AG09319 (cell line): Measurements from ENCODE around the gene OGFOD1.
"Not testable (repeated sequence)": the region's sequence is repeated elsewhere in the genome, so short reads cannot be mapped to it uniquely, and the experiment has no call there.

Experiments used
- DNase-seq: peaks from one replicate; pipeline ENCODE4 v3.0.0-alpha.2; 2010; ENCODE audit warnings: low read depth; ENCODE audit errors: extremely low read depth
- TF ChIP-seq, protein P1 (sequence below): IDR thresholded peaks from 2 replicates; pipeline ENCODE4 v1.5.1; 2011; ENCODE audit warnings: low read depth, mild to moderate bottlenecking, inconsistent platforms, low read length, moderate library complexity

Gene OGFOD1

DNA sequence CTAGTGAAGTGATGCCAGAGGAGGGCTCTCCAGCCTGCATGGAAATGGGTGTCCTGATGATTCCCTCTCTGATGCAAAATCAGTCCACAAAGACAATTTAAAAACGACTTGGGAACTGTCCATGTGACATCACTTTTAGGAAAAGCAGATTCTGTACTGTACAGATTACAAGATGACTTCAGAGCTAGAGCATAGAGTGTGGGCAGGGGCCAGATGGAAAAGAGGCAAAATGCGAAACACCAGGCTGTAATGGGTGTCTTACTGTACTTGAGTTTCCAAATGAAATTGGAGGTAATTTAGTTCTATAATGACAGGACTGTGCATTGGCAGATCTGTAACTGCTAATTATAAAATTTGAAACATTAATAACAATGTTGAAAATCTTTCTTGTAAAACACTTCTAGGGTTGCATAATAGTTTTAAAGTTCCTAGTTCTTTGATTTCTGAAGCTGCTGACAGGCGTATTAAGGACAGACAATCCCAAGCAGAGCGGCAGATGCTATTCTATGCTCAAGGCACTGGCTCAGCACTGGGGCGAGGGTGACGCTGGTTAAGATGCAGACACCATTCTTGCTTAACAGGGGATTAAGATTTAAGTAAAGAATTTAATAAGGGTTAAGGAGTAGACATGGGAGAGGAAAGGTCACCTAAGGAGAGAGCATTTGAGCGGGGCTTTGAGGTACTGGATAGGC is 29.6 kb downstream of the OGFOD1 start:
- no peak for DNase-seq
- TF ChIP-seq, protein P1, sequence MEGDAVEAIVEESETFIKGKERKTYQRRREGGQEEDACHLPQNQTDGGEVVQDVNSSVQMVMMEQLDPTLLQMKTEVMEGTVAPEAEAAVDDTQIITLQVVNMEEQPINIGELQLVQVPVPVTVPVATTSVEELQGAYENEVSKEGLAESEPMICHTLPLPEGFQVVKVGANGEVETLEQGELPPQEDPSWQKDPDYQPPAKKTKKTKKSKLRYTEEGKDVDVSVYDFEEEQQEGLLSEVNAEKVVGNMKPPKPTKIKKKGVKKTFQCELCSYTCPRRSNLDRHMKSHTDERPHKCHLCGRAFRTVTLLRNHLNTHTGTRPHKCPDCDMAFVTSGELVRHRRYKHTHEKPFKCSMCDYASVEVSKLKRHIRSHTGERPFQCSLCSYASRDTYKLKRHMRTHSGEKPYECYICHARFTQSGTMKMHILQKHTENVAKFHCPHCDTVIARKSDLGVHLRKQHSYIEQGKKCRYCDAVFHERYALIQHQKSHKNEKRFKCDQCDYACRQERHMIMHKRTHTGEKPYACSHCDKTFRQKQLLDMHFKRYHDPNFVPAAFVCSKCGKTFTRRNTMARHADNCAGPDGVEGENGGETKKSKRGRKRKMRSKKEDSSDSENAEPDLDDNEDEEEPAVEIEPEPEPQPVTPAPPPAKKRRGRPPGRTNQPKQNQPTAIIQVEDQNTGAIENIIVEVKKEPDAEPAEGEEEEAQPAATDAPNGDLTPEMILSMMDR: no peak

DNA sequence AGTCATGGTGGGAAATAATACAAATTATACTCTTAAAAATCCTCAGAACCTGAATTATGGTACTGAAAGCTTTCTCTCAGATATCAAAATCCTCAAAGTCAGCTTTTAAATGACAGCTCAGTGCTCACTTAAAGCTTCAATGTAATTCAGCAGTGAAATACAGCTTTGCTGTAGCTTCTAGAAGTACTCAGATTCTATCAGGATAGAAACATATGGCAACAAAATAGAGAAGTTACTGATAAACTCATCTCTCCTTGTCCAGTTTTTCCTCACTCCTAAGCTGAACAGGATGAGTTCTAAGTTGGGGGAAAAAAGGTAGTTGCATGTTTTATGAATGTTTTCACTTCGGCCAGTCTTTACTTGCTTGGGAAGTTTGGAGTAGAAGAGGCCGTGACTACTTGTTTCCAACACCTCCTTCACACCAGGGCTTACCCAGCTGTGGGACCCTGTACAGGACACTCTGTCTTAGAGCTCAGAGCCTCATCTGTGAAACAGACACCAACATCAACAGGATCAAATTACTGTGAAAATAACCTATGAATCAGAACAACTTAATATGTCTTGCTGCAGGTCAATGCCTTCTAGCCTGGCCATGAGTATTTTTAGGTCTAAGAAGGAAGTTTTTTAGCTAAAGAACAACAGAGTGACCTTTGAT is 30.2 kb downstream of the OGFOD1 start:
- TF ChIP-seq, protein P1: no peak
- DNase-seq: no peak

GRCh38 chr16:56482683-56483236 is 31.4 kb downstream of the OGFOD1 start:
- no peak for DNase-seq
- TF ChIP-seq, protein P1: no peak

- DNase-seq: no peak
- TF ChIP-seq, protein P1: no peak
Measured at GRCh38 chr16:56483394-56483793, 32.0 kb downstream of the OGFOD1 start.

GRCh38 chr16:56488035-56488434 is 36.7 kb downstream of the OGFOD1 start:
- TF ChIP-seq, protein P1: no peak
- no peak for DNase-seq

DNA sequence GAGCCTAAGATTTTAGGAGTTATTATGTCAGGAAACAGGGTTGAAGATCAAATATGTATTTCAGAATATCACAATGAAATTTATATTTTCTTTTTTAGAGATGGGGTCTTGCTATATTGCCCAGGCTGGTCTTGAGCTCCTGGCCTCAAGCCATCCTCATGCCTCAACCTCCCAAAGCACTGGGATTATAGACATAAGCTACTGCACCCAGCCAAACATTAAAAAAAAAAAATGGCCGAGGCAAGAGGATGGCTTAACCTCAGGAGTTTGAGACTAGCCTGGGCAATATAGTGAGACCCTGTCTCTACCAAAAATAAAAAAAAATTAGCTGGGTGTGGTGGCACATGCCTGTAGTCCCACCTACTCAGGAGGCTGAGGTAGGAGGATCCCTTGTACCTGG is 37.5 kb downstream of the OGFOD1 start:
- not testable (repeated sequence) for DNase-seq

DNA sequence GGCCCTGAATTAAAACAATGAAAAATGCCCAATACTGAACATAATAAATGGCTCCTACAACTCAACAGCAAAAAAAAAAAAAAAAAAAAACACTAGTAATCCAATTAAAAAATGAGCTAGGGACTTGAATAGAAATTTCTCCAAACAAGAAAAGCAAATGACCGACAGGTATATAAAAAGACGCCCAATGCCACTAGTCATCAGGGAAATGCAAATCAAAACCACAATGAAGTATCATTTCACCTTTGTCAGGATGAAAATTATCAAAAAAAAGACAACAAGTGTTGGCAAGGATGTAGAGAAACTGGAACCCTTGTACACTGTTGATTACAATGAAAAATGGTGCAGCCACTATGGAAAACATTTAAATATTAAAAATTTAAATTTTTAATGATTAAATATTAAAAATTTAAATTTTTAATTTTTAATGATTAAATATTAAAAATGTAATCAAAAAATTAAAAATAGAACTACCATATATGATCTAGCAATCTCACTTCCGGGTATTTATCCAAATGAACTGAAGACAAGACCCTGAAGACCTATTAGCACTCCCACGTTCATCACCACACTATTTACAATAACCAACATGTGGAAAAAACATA is 40.4 kb downstream of the OGFOD1 start:
- no peak for DNase-seq
- TF ChIP-seq, protein P1: no peak
